Neutrophil (primary cell): ENCODE results near the gene NOTCH3.

Source experiments
- H3K27ac ChIP-seq: fragments of 200-600 bp; sonication (generic); 2 replicates; pipeline ENCODE4 v1.5.1; 2016; ENCODE audit warnings: mild to moderate bottlenecking, moderate library complexity
- H3K27me3 ChIP-seq: fragments of 200-600 bp; sonication (generic); 2 replicates; pipeline ENCODE4 v1.6.0; 2016; ENCODE audit warnings: mild to moderate bottlenecking
- H3K36me3 ChIP-seq: fragments of 200-600 bp; sonication (generic); 2 replicates; pipeline ENCODE4 v1.5.1; 2017
- H3K4me1 ChIP-seq, 2 experiments: fragments of 200-600 bp in 1 of 2; sonication (generic) in 1 of 2; 1 replicate in 1 of 2; 2 replicates in 1 of 2; pipeline versions ENCODE4 v1.5.1 to v1.6.1; 2013 to 2016; ENCODE audit warnings: low read depth in 1 of 2, low read length in 1 of 2, mild to moderate bottlenecking in 1 of 2, moderate library complexity in 1 of 2; ENCODE audit not compliant: control insufficient read depth in 1 of 2, insufficient read depth in 1 of 2
- H3K4me3 ChIP-seq, 2 experiments: fragments of 200-600 bp in 1 of 2; sonication (generic) in 1 of 2; 1 replicate in 1 of 2; 2 replicates in 1 of 2; pipeline ENCODE4 v1.5.1; 2013 to 2016; ENCODE audit warnings: low read depth in 1 of 2, low read length in 1 of 2, mild to moderate bottlenecking in 1 of 2, moderate library complexity in 1 of 2
- H3K9me3 ChIP-seq: fragments of 200-600 bp; sonication (generic); 2 replicates; pipeline ENCODE4 v1.5.1; 2016
- CTCF ChIP-seq: fragments of 200-600 bp; sonication (generic); IDR thresholded peaks from 2 replicates; pipeline ENCODE4 v1.5.1; 2016; ENCODE audit warnings: antibody characterized with exemption

NOTCH3 gene

DNA sequence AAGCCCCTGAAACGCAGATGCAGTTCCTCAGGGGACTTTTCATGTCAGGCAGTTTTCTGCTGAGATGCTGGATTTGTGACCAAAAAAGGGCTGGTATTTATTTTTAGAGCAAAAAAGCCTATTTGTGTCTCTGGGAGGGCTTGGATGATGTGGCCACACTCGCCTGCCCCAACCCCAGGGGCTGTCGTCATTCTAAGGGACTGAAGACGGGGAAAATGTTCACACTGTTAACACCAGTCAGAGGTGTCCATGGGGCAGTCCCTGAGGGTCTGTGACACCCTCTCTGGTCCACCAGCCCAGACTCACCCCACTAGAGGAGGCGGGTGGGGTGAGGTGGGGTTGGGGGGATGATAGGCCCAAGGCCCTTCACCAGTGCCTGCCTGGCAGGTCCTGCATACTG lies 47.3 kb upstream of the NOTCH3 start:
- Histone ChIP-seq H3K4me1 (no peaks in the 10 kb centered on the region), H3K36me3 (peaks cover 100% of the 10 kb centered on the region), H3K4me3 (no peak overlapping the region), H3K9me3 (no peaks in the 10 kb centered on the region), H3K27ac (no peak overlapping the region), H3K27me3 (no peaks in the 10 kb centered on the region)
- TF ChIP-seq CTCF, result no peak

GRCh38 chr19:15247107-15248014 lies 46.6 kb upstream of the NOTCH3 start:
- Histone ChIP-seq H3K36me3 (peaks cover 100% of the 10 kb centered on the region), H3K4me1 (no peaks in the 10 kb centered on the region)

GRCh38 chr19:15246198-15246481 lies 45.3 kb upstream of the NOTCH3 start:
- Histone ChIP-seq H3K4me1 (no peaks in the 10 kb centered on the region), H3K27me3 (no peaks in the 10 kb centered on the region), H3K9me3 (no peaks in the 10 kb centered on the region), H3K4me3 (no peak overlapping the region), H3K36me3 (peaks cover 100% of the 10 kb centered on the region), H3K27ac (no peak overlapping the region)
- TF ChIP-seq CTCF, result no peak

More at GRCh38 chr19:15247107-15248014, 46.6 kb upstream of the NOTCH3 start:
- no peaks in the 10 kb centered on the region for H3K9me3 ChIP-seq
- H3K27ac ChIP-seq, result no peak overlapping the region
- TF ChIP-seq CTCF, result no peak
- H3K4me3 ChIP-seq, result no peak overlapping the region
- no peaks in the 10 kb centered on the region for H3K27me3 ChIP-seq

DNA sequence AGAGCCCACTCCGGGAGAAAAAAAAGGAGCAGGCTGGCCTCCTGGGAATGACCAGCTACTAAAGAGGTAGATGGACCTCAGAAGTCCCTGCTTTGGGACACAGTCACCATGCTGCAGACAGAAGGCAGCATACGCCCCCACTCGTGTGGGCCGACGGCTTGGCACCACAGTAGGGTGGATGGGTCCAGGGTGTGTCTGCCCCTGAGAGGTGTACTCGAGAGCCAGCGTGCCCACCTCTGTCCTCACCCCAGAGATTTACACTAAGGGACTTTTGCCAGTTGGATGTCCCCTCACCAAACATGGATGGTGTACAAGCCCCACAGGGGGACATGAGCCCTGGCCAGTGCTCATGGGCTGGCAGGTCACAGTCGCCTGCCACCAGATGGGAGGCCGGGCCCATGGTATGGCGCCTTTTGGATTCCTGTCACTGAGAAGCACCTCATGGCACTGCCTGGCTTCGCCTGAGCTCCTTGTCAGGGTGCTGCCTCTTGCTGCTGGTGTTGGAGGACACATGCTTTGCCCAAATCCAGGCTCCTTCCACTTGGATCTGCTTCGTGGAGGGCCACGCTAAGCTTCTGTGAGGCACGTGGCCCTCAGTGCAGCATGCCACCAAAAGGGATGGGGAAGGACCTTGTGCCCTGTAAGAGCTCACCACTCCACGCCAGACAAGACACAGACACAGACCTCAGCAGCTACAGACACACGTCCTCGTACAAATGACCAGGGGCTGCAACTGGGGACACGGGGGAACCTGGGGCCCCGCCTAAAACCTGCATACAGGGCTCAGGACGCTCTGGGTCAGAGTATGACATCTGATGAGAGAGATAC lies 44.8 kb upstream of the NOTCH3 start:
- TF ChIP-seq CTCF, result no peak
- Histone ChIP-seq H3K4me3 (no peak overlapping the region), H3K27ac (no peak overlapping the region), H3K36me3 (peaks cover 100% of the 10 kb centered on the region), H3K9me3 (no peaks in the 10 kb centered on the region), H3K27me3 (no peaks in the 10 kb centered on the region), H3K4me1 (no peaks in the 10 kb centered on the region)

DNA sequence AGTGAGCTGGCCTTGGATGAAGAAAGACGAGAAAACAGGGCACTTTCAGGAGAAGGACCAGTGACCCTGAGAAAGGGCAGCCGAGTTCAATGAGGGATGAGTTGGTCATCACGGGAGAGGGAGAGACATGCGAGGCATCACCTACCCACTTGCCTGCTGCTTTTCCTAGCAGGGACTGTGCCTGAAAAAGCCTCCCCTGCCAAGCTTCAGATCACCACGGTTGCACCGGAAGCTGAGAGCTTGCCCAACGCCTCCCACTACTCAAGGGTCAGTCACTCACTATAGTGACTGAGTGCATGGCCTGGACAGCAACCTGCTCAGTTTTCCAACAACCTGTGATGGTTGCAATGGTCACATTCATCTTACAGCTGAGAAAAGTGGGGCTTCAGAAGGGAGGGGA lies 44.0 kb upstream of the NOTCH3 start:
- no peak overlapping the region for H3K4me3 ChIP-seq
- H3K9me3 ChIP-seq, result no peaks in the 10 kb centered on the region
- no peaks in the 10 kb centered on the region for H3K27me3 ChIP-seq
- H3K27ac ChIP-seq, result no peak overlapping the region
- peaks cover 100% of the 10 kb centered on the region for H3K36me3 ChIP-seq
- TF ChIP-seq CTCF, result no peak
- no peaks in the 10 kb centered on the region for H3K4me1 ChIP-seq
